NCI-H1048 (cell line): ENCODE results near the gene RNF213.
A peak's percentile ranks its signal among the peaks of the same experiment; 100 is the strongest.

ENCODE experiments used
- DNase-seq: peaks from one replicate; lab custom pipeline; 2025; lab: John Stamatoyannopoulos, UW

RNF213 gene

DNA sequence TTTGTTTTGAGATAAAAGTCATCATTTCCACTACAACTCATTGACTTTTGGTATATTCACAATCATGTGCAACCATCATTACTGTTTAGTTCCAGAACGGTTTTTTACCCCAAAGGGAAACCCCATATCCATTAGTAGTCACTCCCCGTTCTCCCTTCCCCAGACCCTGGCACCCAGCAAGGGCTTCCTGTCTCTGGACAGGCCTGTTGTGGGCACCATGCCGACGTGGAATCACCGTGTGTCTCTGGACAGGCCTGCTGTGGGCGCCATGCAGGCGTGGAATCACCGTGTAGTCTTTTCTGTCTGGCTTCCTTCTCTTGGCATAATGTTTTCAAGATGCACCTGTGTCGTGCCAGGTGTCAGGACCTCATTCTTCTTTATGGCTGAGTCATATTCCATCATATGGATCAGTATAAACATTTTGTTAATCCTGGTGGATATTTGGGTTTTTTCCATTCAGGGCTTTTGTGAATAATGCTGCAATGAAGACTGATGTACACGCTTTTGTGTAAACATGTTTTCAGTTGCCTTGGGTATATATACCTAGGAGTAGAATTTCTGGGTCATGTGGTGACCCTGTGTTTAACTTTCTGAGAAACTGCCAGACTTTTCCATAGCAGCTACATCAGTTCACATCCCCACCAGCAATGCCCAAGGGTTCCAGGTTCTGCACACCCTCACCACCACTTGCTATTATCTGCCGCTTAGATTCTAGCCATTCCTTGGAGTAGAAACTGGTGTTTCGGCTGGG lies 173.4 kb downstream of the RNF213 start:
- DNase-seq = no peak

DNA sequence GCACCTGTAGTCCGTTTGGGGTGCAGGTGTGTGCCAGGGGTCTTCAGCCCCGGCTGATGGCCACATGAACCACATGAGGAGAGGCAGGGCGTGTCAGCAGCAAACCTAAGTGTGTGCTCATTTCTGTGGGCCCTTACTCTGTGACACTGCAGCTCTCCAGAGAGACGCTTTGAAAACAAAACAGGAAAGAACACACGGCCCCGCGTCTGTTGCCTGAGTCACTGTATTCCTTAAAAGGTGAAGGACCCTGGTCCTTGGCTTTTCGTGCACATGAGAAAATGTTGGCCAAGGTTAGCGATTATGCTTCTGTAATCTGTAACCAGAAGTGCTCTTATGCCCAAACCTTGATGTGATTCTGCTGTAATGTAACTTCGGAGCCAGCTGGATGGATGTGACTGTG lies 176.9 kb downstream of the RNF213 start:
- DNase-seq = no peak

DNA sequence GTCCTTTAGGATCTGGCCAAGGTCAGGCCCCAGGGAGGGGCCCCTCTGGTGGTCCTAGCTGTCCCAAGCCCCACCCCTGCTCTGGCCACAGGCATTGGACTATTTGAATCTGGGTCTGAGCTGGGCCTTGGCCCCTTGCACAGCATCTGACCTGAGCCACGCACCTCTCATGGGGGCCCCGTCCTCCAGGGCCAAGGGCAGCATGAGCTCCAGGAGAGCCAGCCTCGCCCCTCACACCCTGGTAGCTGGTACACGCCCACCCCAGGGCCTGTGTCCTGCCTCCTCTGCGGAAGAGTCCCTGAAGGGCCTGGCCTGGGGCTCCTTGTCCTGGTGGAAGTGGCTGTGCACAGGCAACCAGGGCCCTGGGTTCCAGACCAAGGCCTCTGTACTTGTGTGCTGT lies 178.2 kb downstream of the RNF213 start:
- DNase-seq = no peak

DNA sequence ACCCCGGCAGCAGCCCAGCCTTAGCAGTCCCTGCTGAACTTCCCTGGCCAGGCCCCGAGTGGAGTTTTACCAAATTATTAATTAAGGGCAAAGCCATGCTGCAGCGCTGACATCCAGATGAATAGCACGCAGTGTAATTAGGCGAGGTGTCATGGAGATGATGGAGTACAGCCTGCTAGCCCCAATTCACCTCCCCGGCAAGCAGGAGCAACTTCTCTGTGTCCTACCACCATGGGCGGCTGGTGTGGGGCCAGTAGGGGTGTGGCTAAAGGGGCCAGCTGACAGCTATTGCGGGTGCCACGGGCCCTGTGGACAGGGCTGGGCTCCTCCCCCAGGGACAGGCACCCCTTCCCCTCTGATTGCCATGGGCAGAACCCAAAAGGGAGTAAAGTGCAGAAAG lies 178.8 kb downstream of the RNF213 start:
- no peak for DNase-seq

DNA sequence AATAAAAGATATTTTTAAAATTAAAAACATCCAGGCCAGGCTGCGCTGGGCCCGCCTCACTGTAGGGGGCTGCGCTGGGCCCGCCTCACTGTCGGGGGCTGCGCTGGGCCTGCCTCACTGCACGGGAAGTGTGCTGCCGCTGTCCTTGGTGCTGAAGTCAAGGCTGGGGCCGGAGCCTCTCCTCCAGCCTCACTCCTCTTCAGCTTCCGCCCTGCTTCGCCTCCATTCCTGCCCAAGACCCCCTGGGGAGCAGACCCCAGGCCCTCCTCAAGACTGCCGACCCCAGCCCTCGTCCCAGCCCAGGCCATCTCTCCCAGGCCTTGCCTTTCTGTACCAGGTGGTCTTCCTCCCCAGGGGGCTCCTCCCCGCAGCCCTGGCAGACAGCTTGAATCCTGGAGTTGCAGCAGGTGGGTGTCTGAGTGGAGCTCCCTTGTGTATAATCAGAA lies 180.5 kb downstream of the RNF213 start:
- peak; percentile 35 for DNase-seq

DNA sequence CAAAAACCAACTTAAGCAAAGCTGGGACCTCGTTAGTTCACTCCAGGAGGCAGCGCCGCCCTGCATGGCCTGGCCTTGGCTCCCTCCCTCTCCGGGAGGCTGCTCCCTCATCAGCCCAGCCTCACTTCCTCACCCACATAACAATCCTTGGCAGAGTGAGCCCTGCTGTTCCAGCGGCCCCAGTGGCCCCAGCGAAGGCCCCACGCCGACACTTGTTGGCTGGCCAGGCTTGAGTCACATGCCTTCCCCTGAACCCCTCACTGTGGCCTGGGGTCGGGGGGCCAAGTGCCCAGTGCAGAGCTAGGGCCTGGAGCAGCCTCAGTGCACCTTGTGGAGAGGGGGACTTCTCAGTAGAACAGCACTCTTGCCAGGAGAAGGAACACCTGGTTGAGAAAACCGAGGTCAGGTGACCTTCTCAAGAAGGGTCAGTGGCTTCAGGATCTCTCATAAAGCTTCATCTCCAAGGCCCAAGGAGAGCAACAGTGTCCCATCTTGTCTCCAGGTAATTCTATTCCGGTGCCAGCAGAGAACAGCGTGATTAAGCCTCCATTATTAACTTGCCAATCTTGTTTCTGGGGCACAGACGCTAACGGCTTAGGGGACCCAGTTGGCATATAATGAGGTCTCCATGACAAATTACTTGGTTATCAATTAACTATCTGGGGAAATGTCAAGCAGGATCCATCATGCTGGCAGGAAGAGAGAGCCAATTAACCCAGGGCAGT lies 181.1 kb downstream of the RNF213 start:
- DNase-seq = no peak

DNA sequence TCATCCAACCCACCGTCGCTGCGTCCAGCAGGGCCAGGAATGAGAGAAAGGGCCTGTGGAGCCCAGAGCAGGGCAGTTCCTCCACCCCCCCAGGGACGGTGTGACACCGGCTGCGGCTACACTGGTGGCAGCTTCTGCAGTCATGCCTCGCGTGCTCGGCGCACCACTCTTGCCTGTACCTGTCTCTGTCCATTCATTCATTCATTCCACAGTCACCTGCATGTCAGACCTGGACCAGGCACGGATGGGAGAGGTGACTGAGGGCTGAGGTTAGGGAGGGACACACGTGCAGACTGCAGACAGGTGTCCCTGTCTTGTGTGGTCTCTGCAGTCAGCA lies 181.6 kb downstream of the RNF213 start:
- no peak for DNase-seq

DNA sequence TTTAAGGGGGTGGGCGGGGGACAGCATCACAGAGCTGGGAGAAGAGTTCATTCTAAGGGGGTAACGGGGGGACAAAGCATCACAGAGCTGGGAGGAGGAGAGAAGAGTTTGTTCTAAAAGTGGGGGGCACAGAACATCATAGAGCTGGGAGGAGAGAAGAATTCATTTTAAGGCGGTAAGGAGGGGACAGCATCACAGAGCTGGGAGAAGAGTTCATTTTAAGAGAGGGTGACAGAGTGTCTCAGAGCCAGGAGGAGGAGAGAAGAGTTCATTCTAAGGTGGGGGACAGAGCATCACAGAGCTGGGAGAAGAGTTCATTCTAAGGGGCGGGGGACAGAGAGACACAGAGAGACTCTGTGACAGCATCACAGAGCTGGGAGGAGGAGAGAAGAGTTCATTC lies 182.1 kb downstream of the RNF213 start:
- no peak for DNase-seq

DNA sequence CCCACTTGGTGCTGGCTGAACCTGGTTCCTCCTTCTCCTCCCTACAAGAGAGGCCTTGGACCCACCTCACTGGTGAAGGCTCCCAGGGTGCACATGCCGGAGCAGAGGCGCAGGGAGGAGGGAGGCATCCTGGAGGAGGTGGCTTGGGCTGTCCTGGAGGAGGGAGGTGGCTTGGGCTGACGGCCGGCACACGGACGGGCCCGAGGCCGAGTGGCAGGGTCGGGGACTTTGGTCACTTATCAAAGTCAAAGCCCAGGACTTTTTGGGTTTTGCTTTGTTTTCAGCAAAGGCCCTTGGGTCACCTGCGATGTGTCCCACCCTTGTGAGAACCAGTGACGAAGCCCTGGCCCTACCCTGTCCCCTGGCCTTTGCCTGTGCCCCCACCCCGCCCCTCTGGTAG lies 182.8 kb downstream of the RNF213 start:
- no peak for DNase-seq

DNA sequence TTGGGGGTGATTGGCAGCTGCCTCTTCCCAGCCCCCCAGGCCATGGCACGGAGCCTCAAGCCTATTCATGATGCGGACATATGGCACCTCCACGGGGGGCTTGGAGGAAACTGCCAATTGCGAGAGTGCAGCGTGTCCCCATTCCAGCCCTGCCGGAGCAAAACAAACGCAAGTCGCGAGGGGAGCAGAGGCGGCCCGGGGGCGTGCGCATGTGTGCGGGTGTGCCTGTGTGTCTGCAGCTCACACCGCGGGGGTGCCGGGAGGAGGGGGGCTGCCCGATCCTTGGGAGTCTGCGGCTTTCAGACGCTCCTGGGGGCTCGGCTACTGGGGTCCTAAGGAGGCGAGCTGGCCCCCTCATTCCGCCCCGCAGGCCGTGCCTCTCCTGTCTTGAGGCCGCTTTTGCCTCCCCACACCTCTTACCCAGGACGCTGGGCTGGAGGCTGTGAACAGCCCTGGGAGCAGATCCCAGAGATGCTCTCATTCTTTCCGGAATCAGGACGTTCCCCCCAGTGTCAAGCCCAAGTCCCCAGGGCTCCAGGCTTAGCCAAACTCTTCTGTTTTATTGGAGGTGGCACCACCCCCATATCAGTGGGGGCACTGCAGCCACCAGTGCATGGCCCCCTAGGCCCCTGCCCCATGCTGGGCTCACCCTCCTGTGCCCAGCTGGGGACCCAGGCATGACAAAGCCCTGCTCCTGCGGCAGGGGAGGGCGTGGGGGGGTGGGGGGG lies 183.4 kb downstream of the RNF213 start:
- no peak for DNase-seq

DNA sequence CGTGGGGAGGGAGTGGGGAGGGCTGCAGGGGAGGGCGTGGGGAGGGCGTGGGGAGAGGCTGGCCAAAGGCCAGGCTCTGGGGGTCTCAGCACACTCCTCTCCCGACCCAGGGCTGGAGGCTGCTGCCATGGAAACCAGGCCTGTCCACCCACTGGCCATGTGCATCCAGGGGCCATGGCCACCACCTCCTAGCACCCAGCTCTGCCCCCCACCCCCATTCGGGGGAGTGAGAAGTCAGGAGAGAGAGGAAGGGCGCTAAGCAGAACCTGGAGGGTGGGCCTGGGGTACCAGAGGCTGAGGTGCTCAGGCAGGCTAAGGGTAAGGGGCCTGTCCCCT lies 184.0 kb downstream of the RNF213 start:
- DNase-seq = no peak

DNA sequence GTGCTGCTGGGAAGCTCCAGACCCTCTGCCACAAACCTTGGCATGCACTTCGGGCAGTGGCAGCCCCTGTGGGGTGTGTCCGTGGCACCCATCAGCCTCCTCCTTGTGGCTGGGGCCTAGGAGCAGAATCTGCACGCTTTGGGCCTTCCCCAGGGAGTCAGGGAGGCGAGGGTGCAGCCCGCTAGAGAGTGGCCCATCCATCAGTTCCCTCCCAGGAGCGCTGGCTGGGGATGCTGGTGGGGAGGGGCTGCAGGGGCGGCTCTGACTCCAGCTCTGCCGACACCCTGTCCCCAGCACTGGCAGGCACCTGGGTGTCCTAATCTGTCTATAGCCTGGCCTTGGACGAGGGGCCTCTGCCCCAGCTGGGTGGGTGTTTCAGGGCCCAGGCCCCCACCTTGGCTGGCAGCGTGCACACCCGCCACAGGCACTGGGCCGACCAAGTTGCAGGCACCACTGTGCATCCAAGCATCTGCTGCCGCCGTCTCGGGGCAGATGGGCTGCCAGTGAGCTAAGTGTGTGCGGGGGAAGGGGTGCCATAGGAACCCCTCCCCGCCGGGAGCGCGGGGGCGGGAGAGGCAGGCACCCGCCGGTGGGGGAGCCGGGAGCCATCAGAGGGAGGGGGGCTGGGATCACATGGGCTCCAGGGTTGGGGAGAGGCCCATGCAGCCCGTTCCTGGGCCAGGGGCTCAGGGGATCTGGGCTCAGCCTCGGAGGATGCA lies 184.5 kb downstream of the RNF213 start:
- no peak for DNase-seq

DNA sequence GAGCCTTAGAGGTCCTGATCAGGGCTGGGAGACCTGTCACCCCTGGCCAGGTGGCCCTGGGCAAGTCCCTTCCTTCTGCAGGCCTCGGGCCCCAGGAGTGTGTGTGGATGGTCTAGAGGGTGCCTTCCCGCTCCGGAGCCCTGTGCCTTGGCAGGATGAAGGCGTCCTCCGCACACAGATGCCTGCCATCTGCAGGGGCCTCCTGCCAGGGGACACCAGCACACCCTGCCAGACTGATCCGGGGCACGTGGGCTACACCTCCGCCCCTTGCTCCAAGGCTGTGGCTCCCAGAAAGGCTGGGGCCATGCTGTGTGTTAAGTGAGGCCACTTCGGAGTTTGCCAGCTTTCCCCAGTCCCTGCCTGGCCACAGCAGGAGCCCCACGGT lies 185.1 kb downstream of the RNF213 start:
- DNase-seq = no peak

DNA sequence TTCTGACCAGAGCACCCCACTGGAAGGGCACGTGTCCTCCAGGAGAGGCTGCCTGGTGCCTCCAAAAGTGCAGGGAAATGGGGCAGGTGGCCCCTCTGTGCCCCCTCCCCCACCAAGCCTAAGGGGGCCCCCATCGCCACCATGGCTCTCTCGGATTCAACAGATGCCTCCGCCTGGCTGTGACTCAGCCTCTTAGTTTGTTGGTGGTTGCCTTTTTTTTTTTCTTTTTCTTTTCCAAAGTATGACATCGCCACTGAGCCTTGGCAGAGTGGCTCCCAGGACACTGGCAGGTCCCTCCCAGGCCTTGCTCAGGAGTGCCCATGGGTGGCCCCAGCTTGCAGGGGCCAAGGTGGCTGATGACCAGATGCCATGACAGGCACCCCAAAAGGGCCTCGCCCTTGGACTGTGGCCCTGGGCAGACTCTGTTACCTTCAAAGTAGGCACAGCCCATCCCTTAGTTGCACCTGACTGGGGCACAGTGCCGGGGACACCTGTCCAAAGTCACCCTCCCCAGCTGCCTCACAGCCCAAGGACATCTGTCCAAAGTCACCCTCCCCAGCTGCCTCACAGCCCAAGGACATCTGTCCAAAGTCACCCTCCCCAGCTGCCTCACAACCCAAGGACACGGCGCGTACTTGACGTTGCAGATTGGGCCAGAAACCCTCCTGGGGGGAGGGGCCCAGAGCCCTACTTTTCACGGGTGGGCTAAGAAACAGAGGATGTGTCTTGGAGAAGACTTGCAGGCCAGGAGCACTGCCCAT lies 186.2 kb downstream of the RNF213 start:
- DNase-seq = no peak

DNA sequence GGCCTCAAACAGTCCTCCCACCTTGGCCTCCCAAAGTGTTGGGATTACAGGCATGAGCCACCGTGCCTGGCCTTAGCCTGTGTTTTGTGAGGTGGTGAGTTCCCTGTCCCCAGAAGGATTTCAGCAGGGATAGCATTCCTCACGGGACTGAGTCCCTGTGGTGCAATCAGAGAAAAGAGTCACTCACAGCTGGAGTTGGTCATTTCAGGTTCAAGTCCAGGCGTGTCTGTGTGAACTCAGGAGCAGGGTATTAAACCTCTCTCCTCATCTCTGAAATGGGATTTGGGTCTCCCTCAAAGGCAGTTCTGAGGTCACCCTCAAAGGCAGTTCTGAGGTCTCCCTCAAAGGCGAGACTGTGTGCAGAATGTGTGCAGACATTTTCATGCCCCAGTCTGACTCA lies 187.1 kb downstream of the RNF213 start:
- DNase-seq = no peak
